HTR-8/SVneo (cell line): ENCODE measurements around the gene AHSA1.

Experiments used
- DNase-seq: peaks from one replicate; pipeline ENCODE4 v3.0.0; 2011; ENCODE audit warnings: low spot score, mixed read lengths; ENCODE audit not compliant: insufficient read length
- FAIRE-seq: peaks from 2 replicates; lab custom pipeline; 2011; peaks lifted over from hg19 to GRCh38; lab: Jason Lieb, UNC

AHSA1 gene

DNA sequence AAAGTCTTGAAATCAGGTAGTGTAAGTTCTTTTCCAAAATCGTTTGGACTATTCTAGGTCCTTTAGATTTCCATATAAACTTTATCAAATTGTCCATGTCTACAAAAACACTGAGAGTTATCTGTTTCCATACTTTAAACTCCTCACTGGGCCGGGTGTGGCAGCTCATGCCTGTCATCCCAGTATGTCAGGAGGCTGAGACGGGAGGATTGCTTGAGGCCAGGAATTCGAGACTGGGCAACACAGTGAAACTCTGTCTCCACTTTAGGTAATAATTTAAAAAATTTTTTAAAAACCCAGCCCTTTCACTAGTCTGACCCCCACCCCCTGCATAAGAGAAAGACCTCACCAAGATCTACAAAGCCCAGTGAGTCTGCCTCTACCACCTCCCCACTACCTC is 47.1 kb downstream of the AHSA1 start:
- FAIRE-seq (no peak), DNase-seq (no peak)

DNA sequence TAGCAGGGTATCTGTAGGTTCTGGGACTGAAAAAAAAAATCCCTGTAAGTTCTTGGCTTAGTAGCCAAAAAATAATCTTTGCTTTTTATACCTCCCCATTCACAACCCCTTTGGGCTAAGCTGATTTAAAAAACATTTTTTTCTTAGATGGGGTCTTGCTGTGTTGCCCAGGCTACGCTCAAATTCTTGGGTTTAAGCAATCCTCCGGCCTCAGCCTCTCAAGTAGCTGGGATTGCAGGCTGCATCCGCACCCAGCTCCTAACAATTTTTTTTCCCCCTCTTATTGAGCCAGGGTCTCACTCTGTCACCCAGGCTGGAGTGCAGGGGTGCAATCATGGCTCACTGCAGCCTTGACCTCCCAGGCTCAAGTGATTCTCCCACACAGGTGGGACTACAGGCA is 49.9 kb downstream of the AHSA1 start:
- FAIRE-seq (no peak), DNase-seq (no peak)

DNA sequence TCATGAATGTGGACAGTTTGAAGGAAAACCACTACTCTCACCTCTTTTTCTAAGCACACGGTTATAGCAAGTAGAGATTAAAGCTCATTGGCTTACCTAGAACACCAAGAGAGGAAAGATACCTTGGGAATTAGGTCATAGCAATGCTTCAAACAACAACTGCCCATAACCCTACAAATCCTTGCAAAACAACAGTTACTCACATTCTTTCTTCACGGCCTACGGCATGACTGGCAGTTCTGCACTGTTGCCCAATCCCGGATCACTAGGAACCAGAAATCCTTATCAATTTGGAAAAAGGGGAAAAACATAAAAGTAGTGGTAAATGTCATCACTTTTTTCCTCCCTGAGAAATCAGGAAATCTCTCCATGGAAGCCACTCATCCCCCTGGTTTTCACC is 50.4 kb downstream of the AHSA1 start:
- no peak for FAIRE-seq

DNA sequence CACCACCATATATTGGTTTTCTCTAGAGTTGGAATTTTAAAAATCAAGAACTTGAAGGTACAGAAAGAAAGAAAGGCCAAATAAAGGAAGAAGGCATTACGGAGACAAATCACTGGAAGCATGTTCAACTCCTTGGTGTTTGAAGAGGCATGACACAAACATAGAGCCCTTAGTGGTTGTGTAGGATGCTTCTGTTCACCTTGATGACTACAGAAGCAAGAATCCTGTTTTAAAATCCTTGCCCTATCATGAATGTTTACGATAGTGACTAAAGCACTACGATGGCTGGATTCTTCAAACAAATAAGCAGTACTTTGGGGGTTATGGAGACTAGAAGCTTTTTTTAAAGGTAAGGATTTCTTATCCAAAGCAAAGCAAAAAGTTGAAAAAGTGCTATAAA is 51.0 kb downstream of the AHSA1 start:
- DNase-seq (no peak), FAIRE-seq (no peak)

More for the DNA sequence above, 50.4 kb downstream of the AHSA1 start:
- no peak for DNase-seq

DNA sequence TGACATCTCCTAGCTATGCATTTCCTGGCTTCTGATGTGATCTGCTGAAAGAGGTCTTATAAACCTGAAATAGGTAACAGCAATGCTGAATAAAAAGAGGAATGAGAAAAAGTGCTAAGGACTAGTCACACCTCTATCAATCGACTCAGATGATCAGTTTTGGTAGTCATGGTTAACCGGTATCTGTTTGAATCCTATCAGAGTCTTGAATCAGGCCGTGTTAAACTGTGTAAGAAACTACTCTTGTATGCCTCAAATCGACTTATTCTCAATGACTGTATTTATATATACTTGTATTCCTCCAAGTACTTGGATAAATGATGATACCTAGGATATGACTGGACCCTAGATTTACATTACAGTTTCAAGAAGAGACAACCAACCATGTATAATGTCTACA is 51.5 kb downstream of the AHSA1 start:
- FAIRE-seq (no peak), DNase-seq (no peak)

DNA sequence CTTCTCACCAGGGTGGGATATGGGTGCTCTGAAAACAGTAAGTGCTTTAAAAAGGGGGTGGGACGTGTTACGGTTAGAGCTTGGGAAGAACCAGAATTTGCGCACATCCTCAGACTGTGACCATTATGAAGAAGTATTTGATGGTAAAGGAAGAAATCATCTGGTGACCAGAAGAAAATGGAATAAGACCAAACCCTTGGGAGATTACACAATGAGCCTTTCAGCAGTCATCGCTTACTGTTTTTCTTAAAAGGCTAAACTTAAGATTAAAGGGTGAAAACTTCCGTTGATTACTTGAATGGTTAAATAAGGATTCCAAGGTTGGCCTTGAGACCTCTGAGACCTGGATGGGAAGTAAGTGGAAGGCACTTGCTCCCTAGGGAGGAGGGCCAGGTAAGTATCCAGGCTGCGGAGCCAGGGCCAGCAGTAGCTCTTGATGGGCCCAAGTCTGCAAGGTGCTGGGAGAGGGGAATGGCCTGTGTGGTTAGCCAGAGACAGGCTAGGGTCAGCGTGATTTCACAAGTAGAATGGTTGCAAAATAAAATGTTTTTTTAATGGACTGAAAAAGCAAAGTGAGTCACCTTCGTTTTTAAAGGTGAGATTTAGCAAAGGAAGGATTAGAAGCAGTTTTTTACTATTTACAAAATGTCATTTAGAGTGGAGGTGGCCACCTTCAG is 53.7 kb downstream of the AHSA1 start:
- FAIRE-seq (no peak), DNase-seq (no peak)

GRCh38 chr14:77516126-77516525 is 58.2 kb downstream of the AHSA1 start:
- FAIRE-seq: no peak

More at GRCh38 chr14:77516126-77516525, 58.2 kb downstream of the AHSA1 start:
- DNase-seq: no peak
